Neural crest cell (in vitro differentiated cells): ENCODE measurements around the gene ANKRD65. TPM values are rescaled to one million over a fixed set of nuclear protein-coding genes. Genes with fewer than 3 reads are reported as not detected.

Source experiments
- DNase-seq: peaks from one replicate; pipeline ENCODE4 v3.0.0; 2021; ENCODE audit warnings: low read depth, mixed read lengths, low spot score
- H3K27ac Mint-ChIP-seq: one replicate; pipeline ENCODE4 v1.8.0; 2021; ENCODE audit warnings: mild to moderate bottlenecking, mixed read lengths; ENCODE audit not compliant: unreplicated experiment
- H3K27me3 Mint-ChIP-seq: 2 replicates; pipeline ENCODE4 v1.8.0; 2021; ENCODE audit warnings: low read depth, mild to moderate bottlenecking, mixed read lengths
- H3K36me3 Mint-ChIP-seq: 2 replicates; pipeline ENCODE4 v1.8.0; 2021; ENCODE audit warnings: low read depth, mild to moderate bottlenecking, mixed read lengths
- H3K4me1 Mint-ChIP-seq: 2 replicates; pipeline ENCODE4 v1.8.0; 2021; ENCODE audit warnings: mixed read lengths
- H3K4me3 Mint-ChIP-seq: one replicate; pipeline ENCODE4 v1.8.0; 2021; ENCODE audit warnings: mild to moderate bottlenecking, mixed read lengths
- H3K9me3 Mint-ChIP-seq: 2 replicates; pipeline ENCODE4 v1.8.0; 2021; ENCODE audit warnings: mixed read lengths
- total RNA-seq: library from RNA; stranded (reverse); gene quantifications from 2 replicates; pipeline ENCODE4 v1.2.1, GENCODE V29; 2021
- TF ChIP-seq, protein P1 (sequence below): fragments of 200-600 bp; sonication (generic); conservative IDR thresholded peaks from 2 replicates; pipeline ENCODE4 v1.5.0; 2021; ENCODE audit warnings: antibody characterized with exemption, mild to moderate bottlenecking

Gene ANKRD65
- total RNA-seq, 1 donor from 2014 or later = 0.89 TPM

DNA sequence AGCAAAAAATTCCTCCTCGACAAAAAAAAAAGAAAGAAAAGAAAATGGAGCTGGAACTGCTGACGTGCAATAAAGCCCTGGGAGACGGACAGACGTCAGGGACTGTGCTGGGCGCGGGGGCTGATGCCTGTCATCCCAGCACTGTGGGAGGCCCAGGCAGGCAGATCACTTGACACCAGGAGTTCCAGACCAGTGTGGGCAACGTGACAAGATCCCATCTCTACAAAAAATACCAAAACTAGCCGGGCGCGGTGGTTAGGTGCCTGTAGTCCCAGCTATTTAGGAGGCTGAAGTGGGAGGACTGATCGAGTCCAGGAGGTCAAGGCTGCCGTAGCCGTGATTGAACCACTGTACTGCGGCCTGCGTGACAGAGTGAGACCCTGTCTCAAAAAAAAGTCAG is 3.6 kb upstream of the ANKRD65 start:
- no peak for DNase-seq
- peaks cover 29% of the 10 kb centered on the region for H3K4me1 Mint-ChIP-seq
- peaks cover 23% of the 10 kb centered on the region for H3K27me3 Mint-ChIP-seq
- H3K36me3 Mint-ChIP-seq = no peaks in the 10 kb centered on the region
- TF ChIP-seq, protein P1, sequence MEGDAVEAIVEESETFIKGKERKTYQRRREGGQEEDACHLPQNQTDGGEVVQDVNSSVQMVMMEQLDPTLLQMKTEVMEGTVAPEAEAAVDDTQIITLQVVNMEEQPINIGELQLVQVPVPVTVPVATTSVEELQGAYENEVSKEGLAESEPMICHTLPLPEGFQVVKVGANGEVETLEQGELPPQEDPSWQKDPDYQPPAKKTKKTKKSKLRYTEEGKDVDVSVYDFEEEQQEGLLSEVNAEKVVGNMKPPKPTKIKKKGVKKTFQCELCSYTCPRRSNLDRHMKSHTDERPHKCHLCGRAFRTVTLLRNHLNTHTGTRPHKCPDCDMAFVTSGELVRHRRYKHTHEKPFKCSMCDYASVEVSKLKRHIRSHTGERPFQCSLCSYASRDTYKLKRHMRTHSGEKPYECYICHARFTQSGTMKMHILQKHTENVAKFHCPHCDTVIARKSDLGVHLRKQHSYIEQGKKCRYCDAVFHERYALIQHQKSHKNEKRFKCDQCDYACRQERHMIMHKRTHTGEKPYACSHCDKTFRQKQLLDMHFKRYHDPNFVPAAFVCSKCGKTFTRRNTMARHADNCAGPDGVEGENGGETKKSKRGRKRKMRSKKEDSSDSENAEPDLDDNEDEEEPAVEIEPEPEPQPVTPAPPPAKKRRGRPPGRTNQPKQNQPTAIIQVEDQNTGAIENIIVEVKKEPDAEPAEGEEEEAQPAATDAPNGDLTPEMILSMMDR = no peak
- peak overlapping the region; percentile 34 for H3K4me3 Mint-ChIP-seq
- H3K27ac Mint-ChIP-seq = no peak overlapping the region
- H3K9me3 Mint-ChIP-seq = no peaks in the 10 kb centered on the region

DNA sequence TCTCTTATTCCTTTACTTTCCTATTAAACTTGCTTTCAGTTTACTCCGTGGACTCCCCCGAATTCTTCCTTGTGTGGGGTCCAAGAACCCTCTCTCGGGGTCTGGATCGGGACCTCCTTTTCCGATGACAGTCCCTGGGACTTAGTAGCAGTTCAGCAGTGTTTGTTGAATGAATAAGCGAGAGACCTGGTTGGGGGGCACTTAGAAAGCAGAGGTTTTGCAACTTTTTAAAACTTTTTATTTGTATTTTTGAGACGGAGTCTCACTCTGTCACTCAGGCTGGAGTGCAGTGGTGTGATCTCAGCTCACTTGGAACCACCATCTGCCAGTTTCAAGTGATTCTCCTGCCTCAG is 2.1 kb upstream of the ANKRD65 start:
- no peak for DNase-seq
- peaks cover 27% of the 10 kb centered on the region for H3K4me1 Mint-ChIP-seq
- no peak overlapping the region for H3K4me3 Mint-ChIP-seq
- TF ChIP-seq, protein P1 = no peak
- H3K27ac Mint-ChIP-seq = no peak overlapping the region
- no peaks in the 10 kb centered on the region for H3K9me3 Mint-ChIP-seq
- peaks cover 11% of the 10 kb centered on the region for H3K27me3 Mint-ChIP-seq
- no peaks in the 10 kb centered on the region for H3K36me3 Mint-ChIP-seq

DNA sequence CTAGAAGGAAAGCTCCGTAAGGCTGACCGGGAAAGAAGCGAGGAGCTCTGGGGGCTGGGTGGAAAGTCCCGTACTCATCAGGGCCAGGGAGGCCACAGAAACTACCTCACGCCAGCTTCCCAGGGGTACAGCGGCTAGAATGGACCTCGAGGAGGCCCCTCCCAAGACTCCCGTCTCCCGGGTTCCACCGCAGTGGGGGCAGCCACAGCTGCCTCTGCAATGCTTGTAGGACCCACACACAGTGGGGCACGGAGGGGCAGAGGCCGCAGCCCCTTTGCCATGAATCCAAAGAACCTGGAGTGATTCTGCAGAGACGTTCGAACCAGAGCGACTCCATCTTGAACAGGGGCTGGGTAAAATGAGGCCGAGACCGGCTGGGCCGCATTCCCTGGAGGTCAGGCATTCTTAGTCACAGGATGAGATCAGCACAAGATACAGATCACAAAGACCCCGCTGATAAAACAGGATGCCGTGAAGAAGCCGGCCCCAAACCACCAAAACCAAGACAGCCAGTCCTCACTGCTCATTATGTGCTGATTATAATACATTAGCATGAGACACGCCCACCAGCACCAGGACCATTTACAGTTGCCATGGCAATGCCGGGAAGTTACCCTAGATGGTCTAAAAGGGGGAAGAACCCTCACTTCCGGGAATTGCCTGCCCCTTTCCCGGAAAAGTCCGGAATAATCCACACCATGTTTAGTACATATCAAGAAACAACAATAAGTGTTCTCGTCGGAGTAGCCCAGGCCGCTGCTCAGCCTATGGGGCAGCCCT is 1.6 kb upstream of the ANKRD65 start:
- TF ChIP-seq, protein P1 = no peak
- peak overlapping the region; percentile 64 for H3K4me3 Mint-ChIP-seq
- H3K27me3 Mint-ChIP-seq = peaks cover 11% of the 10 kb centered on the region
- no peak for DNase-seq
- H3K27ac Mint-ChIP-seq = no peak overlapping the region
- peaks cover 30% of the 10 kb centered on the region for H3K4me1 Mint-ChIP-seq
- no peaks in the 10 kb centered on the region for H3K9me3 Mint-ChIP-seq
- no peaks in the 10 kb centered on the region for H3K36me3 Mint-ChIP-seq

DNA sequence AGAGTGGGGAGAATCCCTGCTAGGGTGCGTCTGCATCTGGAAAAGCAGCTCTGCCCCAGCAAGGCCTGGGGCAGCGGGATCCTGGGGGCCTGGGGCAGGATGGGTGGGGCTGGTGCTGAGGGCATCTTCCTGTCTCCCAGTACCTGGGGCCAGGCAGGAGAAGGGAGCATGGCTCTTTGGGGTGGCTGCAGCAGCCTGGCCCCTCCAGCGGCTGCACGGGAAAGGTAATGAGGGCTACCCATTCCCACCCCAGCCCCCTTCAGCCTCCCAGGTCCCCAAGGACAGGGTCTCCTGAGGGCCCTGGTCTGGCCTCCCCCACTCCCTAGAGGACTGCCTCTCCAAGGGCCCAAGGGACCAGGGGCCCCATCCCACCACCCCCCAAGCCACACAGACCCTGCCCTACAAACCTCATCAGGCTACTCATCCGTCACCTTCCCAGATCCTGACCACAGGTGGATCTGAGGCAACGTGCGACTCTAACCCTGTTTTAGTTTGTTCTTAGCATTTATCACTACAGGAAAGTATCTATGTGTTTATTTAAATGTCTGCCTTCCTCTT is 910 bp upstream of the ANKRD65 start:
- Mint-ChIP-seq H3K27ac (no peak overlapping the region), H3K9me3 (no peaks in the 10 kb centered on the region), H3K4me3 (no peak overlapping the region), H3K4me1 (peaks cover 31% of the 10 kb centered on the region), H3K27me3 (peaks cover 11% of the 10 kb centered on the region), H3K36me3 (no peaks in the 10 kb centered on the region)
- TF ChIP-seq, protein P1 = no peak
- no peak for DNase-seq

DNA sequence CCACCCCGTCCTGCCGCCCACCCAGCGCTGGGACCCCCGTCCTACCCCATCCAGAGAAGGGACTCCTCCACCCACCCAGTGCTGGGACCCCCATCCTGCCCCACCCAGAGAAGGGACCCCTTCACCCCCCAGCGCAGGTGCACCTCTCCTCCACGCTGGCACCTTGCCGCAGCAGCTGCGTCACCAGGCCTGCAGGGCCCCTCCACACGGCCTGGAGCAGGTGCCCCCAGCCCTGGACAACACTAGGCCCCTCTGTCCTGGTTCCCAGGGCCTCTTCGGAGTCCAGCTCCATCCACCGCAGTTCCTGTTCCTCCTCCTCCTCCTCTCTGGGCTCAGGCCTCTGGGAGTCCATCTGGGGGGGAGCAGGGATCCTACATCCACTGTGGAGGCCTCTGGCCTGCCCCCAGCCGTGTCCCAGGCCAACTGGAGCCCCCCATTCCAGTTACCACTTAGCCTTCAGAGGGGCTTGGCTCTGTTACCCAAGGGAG is 378 bp downstream of the ANKRD65 start:
- no peak for DNase-seq
- TF ChIP-seq, protein P1 = no peak
- H3K27ac Mint-ChIP-seq = no peak overlapping the region
- H3K4me3 Mint-ChIP-seq = no peak overlapping the region
- peaks cover 11% of the 10 kb centered on the region for H3K27me3 Mint-ChIP-seq
- peaks cover 28% of the 10 kb centered on the region for H3K4me1 Mint-ChIP-seq
- no peaks in the 10 kb centered on the region for H3K36me3 Mint-ChIP-seq
- H3K9me3 Mint-ChIP-seq = no peaks in the 10 kb centered on the region
